ENCODE data around the gene MRPL23.

The MRPL23 gene

DNA sequence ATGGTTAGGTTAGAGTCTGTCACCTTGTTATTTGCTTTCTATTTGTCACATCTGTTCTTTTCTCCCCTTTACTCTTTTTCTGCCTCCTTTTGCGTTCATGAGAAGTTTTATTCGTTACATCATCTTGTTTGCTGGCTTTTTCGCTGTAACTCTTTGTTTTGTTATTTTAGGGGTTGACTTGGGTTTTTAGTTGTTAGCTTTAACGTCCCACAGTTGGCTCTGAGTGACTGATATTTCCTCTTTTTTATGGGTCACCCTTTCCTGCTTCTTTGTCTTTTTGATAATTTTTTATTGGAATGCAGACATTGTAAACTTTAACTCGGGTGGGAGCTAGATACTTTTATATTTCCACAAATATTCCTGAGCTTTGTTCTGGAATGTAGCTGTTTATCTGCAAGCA lies 41.0 kb upstream of the MRPL23 start:
- no peaks in the 10 kb centered on the region for H3K9me3 ChIP-seq (ENCODE audit: insufficient read depth, low read length)
- no peak overlapping the region for H3K9ac ChIP-seq (ENCODE audit: low read length)
- H3K9me2 ChIP-seq (replicated peaks; ENCODE audit: insufficient read depth, low read length) = no peaks in the 10 kb centered on the region
- no peak overlapping the region for H3K4me2 ChIP-seq (ENCODE audit: low read depth, low read length, poor library complexity, severe bottlenecking)
- no peak overlapping the region for H2AFZ ChIP-seq (ENCODE audit: low read depth, low read length, severe bottlenecking)
- no peaks in the 10 kb centered on the region for H3K27me3 ChIP-seq (ENCODE audit: low read length)
- no peaks in the 10 kb centered on the region for H3K79me2 ChIP-seq (ENCODE audit: insufficient read depth, low read length)
- no peak overlapping the region for H3K4me3 ChIP-seq (ENCODE audit: insufficient read depth, low read length, poor library complexity, severe bottlenecking)
- H3K36me3 ChIP-seq (ENCODE audit: low read length) = no peaks in the 10 kb centered on the region
- no peak overlapping the region for H3K27ac ChIP-seq (ENCODE audit: low read depth, low read length)
- no peak for TF ChIP-seq EZH2phosphoT487 (conservative IDR thresholded peaks at IDR 0.05; ENCODE audit: low read length)
- TF ChIP-seq, protein P1, sequence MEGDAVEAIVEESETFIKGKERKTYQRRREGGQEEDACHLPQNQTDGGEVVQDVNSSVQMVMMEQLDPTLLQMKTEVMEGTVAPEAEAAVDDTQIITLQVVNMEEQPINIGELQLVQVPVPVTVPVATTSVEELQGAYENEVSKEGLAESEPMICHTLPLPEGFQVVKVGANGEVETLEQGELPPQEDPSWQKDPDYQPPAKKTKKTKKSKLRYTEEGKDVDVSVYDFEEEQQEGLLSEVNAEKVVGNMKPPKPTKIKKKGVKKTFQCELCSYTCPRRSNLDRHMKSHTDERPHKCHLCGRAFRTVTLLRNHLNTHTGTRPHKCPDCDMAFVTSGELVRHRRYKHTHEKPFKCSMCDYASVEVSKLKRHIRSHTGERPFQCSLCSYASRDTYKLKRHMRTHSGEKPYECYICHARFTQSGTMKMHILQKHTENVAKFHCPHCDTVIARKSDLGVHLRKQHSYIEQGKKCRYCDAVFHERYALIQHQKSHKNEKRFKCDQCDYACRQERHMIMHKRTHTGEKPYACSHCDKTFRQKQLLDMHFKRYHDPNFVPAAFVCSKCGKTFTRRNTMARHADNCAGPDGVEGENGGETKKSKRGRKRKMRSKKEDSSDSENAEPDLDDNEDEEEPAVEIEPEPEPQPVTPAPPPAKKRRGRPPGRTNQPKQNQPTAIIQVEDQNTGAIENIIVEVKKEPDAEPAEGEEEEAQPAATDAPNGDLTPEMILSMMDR (IDR thresholded peaks at IDR 0.05; ENCODE audit: insufficient read depth, low read length, poor library complexity, severe bottlenecking) = no peak
- no peaks in the 10 kb centered on the region for H4K20me1 ChIP-seq (ENCODE audit: low read depth, low read length)
- no peaks in the 10 kb centered on the region for H3F3A ChIP-seq (ENCODE audit: insufficient read depth)

DNA sequence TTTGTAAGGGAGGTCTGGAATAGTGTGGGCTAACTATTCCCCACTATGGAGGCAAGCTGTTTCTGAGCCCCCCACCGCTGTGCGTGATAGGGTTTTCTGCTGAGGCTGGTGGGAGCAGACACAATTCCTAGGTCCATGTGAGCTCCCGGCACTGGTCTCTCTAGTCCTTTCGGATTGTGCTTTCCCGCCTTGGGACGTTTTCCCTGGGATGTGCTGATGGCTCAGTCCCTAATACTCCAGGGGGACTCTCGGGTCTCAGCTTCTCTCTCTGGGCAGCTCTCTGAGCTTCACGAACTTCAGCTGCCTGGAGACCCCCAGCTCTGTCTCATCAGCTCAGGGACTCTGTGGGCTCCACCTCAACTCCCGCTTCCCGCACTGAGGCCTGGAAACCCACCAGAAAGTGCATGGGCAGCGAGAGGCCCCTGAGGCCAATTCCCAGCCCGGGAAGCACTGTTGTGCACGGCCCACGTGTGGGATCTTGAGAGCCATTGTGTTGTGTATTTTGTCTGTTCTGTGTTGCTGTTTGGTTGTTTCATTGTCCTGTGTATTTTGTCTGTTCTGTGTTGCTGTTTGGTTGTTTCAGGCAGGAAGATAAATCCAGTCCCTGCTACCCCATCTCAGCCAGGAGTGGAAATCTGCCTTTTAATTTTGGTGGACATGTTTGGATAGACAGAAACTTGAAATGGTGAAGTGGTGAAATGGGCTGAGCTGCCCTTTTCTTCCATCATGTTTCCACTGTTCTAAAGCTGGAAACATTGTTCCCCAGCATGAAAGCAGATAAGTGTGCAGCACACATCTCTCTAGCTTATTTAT lies 40.3 kb upstream of the MRPL23 start:
- no peaks in the 10 kb centered on the region for H3K79me2 ChIP-seq (ENCODE audit: insufficient read depth, low read length)
- H4K20me1 ChIP-seq (ENCODE audit: low read depth, low read length) = no peaks in the 10 kb centered on the region
- no peak overlapping the region for H3K27ac ChIP-seq (ENCODE audit: low read depth, low read length)
- no peaks in the 10 kb centered on the region for H3K9me3 ChIP-seq (ENCODE audit: insufficient read depth, low read length)
- no peak overlapping the region for H2AFZ ChIP-seq (ENCODE audit: low read depth, low read length, severe bottlenecking)
- H3K4me3 ChIP-seq (ENCODE audit: insufficient read depth, low read length, poor library complexity, severe bottlenecking) = no peak overlapping the region
- H3K9me2 ChIP-seq (replicated peaks; ENCODE audit: insufficient read depth, low read length) = no peaks in the 10 kb centered on the region
- no peak overlapping the region for H3K4me2 ChIP-seq (ENCODE audit: low read depth, low read length, poor library complexity, severe bottlenecking)
- TF ChIP-seq EZH2phosphoT487 (conservative IDR thresholded peaks at IDR 0.05; ENCODE audit: low read length) = no peak
- TF ChIP-seq, protein P1 (IDR thresholded peaks at IDR 0.05; ENCODE audit: insufficient read depth, low read length, poor library complexity, severe bottlenecking) = no peak
- no peaks in the 10 kb centered on the region for H3F3A ChIP-seq (ENCODE audit: insufficient read depth)
- H3K9ac ChIP-seq (ENCODE audit: low read length) = no peak overlapping the region
- H3K27me3 ChIP-seq (ENCODE audit: low read length) = no peaks in the 10 kb centered on the region
- H3K36me3 ChIP-seq (ENCODE audit: low read length) = no peaks in the 10 kb centered on the region

DNA sequence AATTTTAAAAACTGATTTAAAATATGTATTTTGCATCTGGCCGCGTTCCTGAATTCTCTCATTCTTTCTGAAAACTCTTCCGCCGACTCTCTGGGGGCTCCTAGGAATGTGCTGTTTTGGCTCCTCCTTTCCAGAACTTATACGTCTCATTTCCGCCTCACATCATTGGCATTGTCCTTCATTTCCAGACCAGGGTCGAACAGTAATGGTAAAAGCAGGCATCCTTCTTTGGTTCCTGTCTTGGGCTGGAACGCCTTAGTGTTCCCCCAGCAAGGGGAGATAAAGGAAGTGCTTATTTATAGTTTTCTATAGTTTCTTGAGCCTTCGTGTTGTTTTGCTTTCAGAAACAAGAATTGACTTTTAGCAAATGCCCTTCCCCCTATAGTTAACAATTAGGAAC lies 38.5 kb upstream of the MRPL23 start:
- no peak overlapping the region for H3K9ac ChIP-seq (ENCODE audit: low read length)
- no peaks in the 10 kb centered on the region for H3K9me3 ChIP-seq (ENCODE audit: insufficient read depth, low read length)

More for the DNA sequence above, 38.5 kb upstream of the MRPL23 start:
- no peak overlapping the region for H3K27ac ChIP-seq (ENCODE audit: low read depth, low read length)
- H3K79me2 ChIP-seq (ENCODE audit: insufficient read depth, low read length) = no peaks in the 10 kb centered on the region
- no peak for TF ChIP-seq EZH2phosphoT487 (conservative IDR thresholded peaks at IDR 0.05; ENCODE audit: low read length)
- TF ChIP-seq, protein P1 (IDR thresholded peaks at IDR 0.05; ENCODE audit: insufficient read depth, low read length, poor library complexity, severe bottlenecking) = no peak
- no peaks in the 10 kb centered on the region for H3K9me2 ChIP-seq (replicated peaks; ENCODE audit: insufficient read depth, low read length)
- H3K27me3 ChIP-seq (ENCODE audit: low read length) = no peaks in the 10 kb centered on the region
- no peak overlapping the region for H2AFZ ChIP-seq (ENCODE audit: low read depth, low read length, severe bottlenecking)
- no peak overlapping the region for H3K4me2 ChIP-seq (ENCODE audit: low read depth, low read length, poor library complexity, severe bottlenecking)
- no peaks in the 10 kb centered on the region for H4K20me1 ChIP-seq (ENCODE audit: low read depth, low read length)
- H3F3A ChIP-seq (ENCODE audit: insufficient read depth) = no peaks in the 10 kb centered on the region
- H3K36me3 ChIP-seq (ENCODE audit: low read length) = no peaks in the 10 kb centered on the region
- no peak overlapping the region for H3K4me3 ChIP-seq (ENCODE audit: insufficient read depth, low read length, poor library complexity, severe bottlenecking)

All from SU-DHL-6 (cell line).